GM04503 (cell line): ENCODE results near the gene IRF3.
A peak's percentile ranks its signal among the peaks of the same experiment; 100 is the strongest.

Experiments used
- DNase-seq: peaks from one replicate; pipeline ENCODE4 v3.0.0-alpha.2; 2012; ENCODE audit warnings: low read depth

IRF3 gene

GRCh38 chr19:49687566-49688316, 22.1 kb upstream of the IRF3 start:
- no peak for DNase-seq

GRCh38 chr19:49687150-49687549, 21.5 kb upstream of the IRF3 start:
- no peak for DNase-seq

- DNase-seq = no peak
Measured at GRCh38 chr19:49686503-49687088, 20.9 kb upstream of the IRF3 start.

- DNase-seq = no peak
Measured at GRCh38 chr19:49685845-49686332, 20.2 kb upstream of the IRF3 start.

- no peak for DNase-seq
Measured at GRCh38 chr19:49684983-49685553, 19.4 kb upstream of the IRF3 start.

- DNase-seq = no peak
Measured at GRCh38 chr19:49684251-49684982, 18.8 kb upstream of the IRF3 start.

GRCh38 chr19:49683814-49684250, 18.2 kb upstream of the IRF3 start:
- DNase-seq = no peak

- no peak for DNase-seq
Measured at GRCh38 chr19:49682274-49682673, 16.6 kb upstream of the IRF3 start.

- DNase-seq = no peak
Measured at GRCh38 chr19:49681830-49682229, 16.2 kb upstream of the IRF3 start.

- DNase-seq = no peak
Measured at GRCh38 chr19:49680421-49681351, 15.0 kb upstream of the IRF3 start.

- DNase-seq = no peak
Measured at GRCh38 chr19:49679771-49680413, 14.2 kb upstream of the IRF3 start.

GRCh38 chr19:49678985-49679770, 13.5 kb upstream of the IRF3 start:
- no peak for DNase-seq

- no peak for DNase-seq
Measured at GRCh38 chr19:49677901-49678674, 12.4 kb upstream of the IRF3 start.

- no peak for DNase-seq
Measured at GRCh38 chr19:49677231-49677900, 11.7 kb upstream of the IRF3 start, which contains the start of gene PRMT1. Gene PRMT1 (plus strand): TSS chr19:49677271. CDS start chr19:49677281, 10 bp downstream.

GRCh38 chr19:49676784-49677230, 11.2 kb upstream of the IRF3 start:
- peak; percentile 99 for DNase-seq

- DNase-seq = no peak
Measured at GRCh38 chr19:49676136-49676783, 10.6 kb upstream of the IRF3 start.

- DNase-seq = no peak
Measured at GRCh38 chr19:49672131-49672919, 6.7 kb upstream of the IRF3 start.
